Stimulated activated CD8-positive, alpha-beta memory T cell treated with anti-CD3 and anti-CD28 coated beads, Interleukin-4, amount 100 ng/mL, for 1 hour (primary cell): Measurements from ENCODE around the gene DNAJB8.

Experiments used
- DNase-seq, 2 donors: peaks; one replicate each; pipeline ENCODE4 v3.0.0-alpha.2; 2020; ENCODE audit warnings: low read depth in 2 of 2, low spot score in 1 of 2

The DNAJB8 gene

DNA sequence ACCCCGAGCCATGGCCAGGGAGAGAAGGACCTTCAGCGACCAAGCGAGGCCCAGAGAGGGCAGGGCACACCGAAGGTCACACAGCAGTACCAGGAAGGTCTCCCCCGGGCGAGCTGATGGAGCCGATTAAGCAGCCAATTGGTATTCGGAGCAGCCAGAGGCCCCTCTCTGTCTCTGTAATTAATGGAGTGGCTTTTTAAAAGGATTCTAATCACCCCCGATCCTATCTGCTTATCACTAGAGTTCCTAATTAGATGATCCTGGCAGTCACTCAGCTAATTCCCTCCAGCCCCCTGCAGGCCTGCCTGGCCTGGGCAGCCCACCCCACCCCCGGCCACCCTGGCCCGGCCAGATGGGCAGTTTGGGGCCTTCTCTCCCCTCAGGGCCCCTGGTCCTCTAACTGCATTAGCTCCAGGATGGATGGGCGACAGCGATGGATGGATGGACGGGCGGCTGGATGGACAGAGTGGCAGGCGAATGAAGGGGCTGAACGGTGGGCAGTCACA lies 1.6 kb upstream of the DNAJB8 start:
- no peak for DNase-seq

DNA sequence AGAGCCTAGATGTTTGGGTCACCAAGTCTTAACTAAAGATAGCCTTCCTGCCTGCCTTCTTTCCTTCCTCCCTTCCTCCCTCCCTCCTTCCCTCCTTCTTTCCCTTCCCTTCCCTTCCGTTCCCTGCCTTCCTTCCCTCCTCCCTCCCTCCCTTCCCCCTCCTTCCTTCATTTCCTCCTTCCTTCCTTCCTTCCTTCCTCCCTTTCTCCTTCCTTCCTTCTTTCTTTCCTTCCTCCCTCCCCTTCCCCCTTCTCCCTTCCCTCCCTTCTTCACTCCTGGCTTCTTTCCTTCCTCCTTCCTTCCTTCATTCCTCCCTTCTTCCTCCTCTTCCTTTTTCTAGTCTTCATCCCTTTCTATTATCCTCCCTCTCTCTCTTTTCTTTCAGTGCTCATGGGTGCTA lies 2.0 kb downstream of the DNAJB8 start:
- no peak for DNase-seq

DNA sequence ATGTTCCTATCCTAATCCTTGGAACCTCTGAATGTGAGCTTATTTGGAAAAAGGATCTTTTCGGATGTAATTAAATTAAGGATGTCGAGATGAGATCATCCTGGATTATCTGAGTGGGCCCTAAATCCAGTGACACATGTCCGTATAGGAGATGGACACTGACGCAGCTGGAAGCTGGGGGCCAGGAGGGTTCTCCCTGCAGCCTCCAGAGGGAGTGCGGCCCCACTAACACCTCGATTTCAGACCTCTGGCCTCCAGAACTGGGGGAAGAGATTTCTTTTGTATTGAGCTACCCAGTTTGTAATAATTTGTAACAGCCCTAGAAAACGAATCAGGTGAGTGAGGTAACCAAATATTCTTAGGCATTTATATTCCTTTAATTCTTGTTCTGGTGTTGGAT lies 2.5 kb downstream of the DNAJB8 start:
- no peak for DNase-seq

DNA sequence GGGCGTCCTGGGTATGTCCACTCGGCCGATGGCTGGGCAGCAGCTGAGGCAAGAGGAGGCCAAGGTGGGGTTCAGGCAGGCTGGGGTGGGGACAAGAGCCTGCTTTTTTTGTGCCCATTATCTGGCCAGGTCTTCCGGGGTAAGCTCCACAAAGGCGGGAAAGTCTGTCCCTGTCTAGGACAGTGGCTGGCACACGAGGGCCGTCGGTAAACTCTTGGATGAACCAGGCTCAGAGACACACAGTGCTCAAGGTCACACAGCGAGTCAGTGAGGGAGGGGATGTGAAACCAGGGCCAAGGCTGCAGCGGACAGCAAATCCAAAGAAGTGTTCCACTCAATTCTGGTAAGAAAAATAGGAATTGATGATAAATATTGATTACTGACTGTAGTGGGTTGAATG lies 2.9 kb downstream of the DNAJB8 start:
- DNase-seq, result no peak

DNA sequence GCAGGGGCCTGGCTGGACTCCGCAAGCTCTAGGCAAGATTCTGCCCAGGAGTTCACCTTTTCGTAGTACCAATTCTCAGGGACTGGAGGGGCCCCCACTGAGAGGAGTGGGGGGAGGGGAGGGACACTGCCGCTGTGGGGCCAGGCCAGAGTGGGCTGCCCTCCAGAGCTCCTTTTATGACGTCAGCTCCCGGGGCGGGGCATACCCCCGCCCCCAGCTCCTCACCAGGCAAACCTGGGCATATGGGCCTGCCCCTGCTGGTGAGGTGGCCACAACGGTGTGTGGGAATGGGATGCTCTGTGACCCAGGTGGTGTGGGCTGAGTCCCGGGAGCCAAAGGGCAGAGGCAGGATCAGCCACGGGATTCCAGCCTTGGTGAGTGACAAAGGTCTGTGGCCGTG lies 3.3 kb downstream of the DNAJB8 start:
- DNase-seq, result no peak

DNA sequence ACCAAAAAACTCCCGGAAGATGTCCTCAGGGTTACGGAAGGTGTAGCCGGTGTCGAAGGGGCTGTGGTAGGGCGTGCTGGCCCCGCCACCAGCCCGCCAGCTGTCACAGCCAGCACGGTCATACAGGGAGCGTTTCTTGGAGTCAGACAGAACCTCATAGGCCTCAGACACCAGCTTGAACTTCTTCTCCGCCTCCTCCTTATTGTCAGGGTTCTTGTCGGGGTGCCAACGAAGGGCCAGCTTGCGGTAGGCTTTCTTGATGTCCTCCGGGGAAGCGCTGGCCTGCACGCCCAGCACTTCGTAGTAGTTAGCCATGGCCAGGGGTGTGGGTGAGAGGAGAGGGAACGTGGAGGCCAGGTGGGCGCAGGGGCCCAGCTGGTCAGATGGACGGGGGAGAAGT lies 3.8 kb downstream of the DNAJB8 start:
- no peak for DNase-seq

DNA sequence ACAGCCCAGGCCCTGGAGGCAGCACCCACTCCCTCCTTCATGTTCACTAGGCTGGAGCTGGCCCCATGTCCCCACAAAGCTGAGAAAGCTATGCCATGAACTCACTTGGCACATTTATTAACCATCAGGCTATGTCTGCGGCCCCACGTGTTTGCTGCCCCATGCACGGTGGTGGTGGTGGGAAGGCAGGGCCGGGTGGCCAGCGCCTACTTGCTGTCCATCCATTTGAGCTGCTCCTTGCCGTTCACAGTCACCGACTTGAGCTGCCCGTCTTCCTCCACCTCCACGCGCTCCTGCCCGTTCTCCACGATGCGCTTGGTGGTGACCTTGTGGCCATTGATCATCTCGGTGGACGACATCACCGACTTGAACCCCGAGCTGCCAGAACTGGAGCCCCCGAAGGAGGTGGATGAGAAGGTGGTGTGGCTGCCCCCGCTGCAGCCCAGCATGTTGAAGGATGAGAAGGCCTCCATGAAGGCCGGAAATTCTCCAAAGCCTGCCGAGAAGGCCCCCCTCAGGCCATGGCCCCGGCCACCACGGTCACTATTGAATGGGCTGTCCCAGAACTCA lies 4.3 kb downstream of the DNAJB8 start:
- no peak for DNase-seq

DNA sequence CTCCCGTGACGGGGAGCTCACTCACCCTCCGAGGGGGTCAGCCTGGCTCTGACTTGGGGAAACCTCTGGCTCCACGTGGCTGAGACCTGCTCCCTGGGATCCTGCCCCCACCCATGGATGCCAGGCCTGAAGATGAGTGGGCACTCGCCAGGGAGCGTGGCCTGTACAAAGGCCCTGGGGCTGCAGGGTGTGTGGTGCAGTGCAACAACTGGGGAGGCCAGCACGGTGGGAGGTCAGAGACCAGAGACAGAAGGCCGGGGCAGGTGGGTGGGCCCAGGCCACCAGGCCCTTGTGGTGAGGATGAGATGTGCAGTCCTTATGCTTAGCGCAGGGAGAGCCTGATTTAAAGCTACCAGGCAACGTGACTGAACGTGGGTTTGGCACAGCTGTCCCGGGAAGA lies 5.0 kb downstream of the DNAJB8 start:
- no peak for DNase-seq

DNA sequence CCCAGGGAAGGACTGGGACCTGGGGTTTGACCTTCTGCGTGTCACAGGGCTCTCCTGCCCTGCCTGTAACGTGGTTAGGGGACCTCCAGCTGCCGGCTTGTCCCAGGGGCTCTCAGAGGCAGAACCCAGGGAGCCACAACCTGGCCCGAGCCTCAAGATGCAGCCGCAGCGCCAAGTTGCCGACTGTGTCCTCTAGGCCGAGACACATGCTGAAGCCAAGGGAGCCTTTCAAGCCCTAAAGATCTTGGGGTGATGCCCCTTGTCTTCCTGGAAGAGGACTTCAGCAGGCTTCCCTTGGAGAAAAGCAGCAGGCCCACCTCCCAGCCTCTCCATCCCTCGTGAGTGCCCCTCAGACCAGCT lies 7.2 kb downstream of the DNAJB8 start:
- DNase-seq, result no peak

DNA sequence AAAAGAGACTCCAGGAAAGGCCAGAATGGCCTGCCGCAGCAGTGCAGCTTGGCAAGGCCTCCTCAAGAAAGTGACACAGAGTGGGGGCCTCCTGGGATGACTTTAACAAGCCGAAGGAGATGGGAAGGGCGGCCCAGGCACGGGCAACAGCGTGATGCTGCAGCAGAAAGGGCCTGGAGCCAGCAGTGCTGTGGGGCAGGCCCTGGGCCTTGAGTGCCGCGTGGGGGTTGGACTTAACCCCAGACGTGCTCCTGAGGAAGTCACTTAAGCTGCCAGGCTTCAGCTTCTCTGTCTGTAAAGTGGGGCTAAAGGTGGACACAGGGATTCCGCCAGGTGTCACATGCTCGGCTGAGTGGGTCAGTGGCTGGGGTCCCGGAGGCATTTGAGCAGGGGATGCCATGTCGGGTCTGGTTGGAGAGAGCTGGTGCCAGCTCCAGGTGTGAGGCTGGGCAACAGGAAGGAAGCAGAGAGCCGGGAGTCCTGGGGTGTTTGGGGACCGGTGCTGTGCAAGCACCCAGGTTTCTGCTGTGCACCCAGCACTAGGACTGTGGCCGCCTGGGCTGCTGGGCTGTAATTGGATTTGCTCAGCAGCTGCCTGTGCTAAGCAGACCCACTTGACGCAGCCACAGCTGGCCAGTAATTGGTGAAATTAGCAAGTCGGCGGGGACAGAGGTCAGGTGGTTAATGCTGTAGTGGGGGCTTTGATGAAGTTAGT lies 7.8 kb downstream of the DNAJB8 start:
- DNase-seq, result no peak

DNA sequence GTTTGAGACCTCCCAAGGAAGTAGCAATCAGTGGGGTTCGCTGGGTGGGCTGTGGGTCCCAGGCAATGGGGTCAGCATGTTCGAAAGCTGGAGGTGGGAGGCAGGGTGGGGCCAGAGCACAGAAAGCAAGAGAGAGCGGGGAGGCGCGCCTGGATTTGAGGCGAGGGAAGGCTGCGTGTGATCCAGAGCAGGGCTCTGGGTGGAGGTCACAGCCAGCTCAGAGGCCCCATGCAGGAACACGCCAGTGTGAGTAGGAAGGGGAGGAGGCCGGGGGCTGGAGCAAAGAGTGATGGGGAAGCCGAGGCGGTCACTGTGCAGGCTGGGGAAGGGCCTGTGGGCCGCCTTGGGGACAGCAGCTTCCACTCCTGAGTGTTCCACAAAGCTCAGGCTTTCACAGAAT lies 8.8 kb downstream of the DNAJB8 start:
- DNase-seq, result no peak

DNA sequence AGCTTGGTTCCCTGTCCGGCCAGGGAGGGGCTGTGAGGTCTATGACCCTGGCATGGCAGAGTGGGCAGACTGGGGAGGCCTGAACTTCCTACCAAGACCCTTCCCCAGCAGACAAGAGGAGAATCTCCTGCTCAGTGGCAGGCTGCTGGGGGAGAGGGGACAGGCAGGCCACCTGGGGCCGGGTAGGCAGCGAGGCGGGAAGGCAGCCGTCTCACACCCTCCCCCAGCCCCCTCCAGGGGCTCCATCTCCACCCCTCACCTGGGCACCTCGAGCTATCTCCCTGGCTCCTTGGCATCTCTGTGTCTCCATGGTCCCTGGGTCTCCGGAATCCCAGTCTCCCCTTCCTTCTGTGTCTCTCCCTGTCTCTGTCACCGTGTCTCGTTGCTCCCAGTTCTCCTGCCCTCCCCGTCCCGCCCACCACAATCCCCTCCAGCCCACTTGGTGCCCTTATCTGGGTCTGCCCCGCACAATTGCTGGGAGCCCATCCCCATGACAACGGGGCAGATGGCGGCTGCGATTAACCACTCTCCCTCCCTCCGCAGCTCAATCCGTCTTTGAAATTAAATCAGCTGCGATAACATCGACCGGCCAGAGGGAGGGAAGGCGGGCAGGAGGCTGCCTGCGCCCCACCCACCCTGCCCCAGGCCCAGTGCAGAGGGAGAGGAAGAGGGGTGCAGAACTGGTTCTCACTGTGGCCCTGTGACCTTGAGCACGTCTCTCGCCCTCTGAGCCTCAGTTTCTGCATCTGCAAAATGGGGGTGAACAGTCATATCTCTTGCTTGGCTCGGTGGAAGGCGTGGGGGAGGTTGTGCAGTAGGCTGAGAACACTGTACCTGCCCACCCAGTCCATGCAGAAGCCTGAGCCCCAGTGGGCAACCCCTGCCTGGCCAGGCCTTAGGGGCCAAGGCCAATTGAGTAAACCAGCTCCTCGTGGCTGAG lies 9.6 kb downstream of the DNAJB8 start:
- no peak for DNase-seq

DNA sequence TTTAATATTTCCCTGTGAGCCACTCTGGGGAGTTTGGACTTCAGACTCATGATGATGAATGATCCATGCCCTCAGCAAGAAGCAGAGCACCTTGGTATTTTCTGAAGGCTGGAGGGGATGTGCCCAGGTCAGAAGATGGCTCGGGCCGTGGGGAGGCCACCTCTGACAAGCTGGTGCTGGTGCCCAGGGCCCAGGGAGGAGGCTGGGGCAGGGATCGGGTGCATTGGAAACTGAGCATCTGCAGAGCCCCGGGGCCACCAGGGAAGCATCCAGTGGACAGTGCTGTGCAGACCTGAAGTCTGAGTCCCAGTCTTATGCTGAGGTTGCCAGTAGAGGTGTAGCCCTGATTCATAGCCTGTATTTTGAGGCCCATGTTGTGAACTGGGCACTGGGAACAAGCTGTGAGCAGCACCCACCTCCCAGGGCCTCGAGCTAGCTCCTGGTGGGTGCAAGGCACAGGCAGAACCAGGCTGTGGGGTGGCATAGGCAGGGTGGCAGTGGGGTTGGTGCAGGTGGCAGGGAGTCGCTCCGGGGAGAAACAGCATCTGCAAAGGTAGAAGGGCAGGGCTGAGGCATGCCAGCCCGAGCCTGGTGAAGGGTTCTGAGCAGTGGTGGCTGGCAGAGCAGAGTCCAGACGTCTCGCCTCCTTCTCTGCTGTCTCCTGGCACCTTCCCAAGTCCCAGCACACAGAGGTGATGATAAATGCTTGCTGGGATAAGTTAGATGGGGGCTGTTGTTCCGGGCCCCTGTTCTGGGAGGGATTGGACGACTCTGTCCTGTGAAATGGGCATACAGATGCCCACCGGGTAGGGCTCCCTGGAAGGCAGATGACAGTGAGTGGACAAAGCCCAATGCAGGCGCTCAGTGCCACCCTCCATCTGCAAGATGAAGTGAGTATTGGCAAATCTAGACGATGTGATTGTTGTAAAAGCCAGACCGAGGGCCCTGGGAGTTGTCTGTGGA lies 10.6 kb downstream of the DNAJB8 start:
- DNase-seq, result no peak

DNA sequence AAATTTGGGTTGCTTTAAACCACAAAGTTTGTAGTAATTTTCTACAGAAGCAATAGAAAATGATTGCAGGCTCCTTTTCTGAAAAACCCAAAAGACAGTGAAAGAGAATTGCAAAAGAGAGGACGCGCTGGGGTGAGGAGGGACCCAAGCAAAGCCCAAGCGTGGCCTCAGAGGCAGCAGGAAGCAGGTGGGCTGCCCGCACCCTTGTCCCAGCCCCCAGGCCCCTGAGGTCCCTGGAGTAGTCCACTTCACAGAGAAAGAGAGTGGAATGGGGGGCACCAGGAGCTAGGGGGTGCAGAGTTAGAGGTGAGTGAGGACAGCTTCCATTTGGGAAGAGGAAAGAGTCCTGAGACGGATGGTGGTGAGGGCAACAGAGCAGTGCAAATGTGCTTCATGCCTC lies 11.6 kb downstream of the DNAJB8 start:
- DNase-seq, result no peak

DNA sequence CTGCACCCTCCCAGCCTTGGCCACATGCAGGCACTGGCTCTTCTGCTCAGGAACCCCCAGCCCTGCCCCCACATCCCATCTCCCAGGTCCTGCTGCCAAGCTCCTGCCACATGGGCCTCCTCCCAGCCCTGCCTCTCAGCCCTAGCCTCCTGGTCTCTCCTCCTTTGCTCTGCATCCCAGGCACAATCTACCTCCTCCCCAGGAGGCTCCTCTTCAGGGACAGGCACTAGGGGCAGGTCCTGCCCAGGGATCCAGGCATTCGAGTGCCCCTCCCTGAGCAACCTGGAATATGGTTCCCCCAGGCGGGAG lies 12.4 kb downstream of the DNAJB8 start:
- DNase-seq, result no peak

DNA sequence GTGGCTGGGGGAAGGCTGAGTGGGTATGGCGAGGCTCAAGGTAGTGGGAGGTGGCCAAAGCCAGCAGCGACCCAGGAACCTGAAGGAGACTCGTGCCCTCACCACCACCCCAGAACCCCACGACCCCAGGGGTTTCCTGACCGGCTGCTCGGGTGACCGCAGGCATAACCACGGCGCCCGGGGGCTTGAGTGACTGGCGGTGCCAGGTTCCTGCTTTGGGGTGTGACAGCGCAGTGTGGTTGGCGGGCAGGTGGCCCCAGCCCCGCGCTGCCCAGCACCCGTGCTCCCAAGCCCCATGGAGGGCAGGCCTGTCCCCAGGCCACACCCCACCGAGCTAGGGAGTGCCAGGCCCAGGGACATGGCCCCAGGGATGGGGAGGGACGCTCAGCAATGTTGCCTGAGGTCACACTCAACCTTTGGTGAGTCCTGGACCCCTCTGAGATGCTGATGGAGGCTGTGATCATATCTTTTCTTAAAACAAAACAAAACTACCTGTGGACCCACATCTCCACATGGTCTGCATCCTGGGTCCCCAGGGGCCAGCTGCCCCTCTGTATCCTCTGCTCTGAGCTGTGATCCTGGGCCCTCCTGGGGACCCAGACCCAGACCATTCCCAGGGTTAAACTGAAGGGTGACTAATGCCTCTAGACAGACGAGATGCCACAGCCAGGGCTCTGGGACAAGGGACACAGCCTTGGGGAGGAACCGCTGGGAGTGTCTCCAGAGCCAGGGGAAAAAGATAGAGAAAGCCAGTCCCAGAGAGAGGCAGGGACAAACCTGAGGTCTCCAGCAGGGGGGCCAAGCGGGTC lies 13.0 kb downstream of the DNAJB8 start:
- no peak for DNase-seq

DNA sequence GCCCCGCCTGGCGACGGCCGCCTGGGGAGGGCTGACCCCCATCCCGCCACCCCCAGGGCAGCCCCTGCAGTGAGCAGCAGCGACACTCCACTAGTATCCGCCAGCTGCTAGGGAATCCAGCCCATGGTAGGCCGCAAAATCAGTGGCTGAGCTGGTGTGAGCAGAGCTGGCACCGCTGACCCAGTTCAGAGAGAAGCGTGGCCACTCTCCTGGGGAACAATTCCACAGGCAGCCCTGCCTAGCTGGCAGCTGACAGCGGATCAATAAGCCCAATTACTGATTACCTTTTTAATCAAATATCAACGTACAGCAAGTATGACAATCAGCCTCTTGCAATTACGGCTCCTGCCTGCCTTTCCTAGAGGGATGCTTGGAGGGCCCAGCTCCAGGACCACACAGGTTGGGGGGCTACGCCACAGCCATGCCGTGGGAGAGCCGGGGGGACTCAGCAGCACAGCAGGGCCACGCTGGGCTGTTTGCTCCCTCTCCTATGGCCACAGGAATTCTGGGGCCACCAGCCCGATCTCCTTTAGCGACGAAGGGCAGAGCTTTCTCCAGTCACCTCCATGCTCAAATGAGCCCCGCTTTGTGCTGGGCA lies 13.9 kb downstream of the DNAJB8 start:
- no peak for DNase-seq

DNA sequence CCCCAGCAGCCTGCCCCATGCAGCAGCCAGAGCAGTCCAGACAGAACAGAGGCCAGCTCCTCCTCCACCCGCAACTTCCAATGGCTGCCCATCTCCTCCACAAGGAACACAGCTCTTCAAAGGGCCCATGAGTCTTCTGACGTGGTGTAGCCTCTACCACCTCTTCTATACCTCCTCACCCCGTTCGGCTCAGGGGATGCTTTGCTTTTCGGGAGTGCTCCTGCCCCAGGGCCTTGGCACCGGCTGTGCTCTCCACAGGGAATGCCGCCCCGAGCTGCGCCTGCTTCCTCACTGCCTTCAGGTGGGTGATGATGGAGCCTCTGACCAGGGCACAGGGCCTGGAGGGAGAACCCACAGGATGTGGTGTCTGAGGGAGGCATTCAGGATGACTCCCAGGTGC lies 14.6 kb downstream of the DNAJB8 start:
- DNase-seq, result no peak

DNA sequence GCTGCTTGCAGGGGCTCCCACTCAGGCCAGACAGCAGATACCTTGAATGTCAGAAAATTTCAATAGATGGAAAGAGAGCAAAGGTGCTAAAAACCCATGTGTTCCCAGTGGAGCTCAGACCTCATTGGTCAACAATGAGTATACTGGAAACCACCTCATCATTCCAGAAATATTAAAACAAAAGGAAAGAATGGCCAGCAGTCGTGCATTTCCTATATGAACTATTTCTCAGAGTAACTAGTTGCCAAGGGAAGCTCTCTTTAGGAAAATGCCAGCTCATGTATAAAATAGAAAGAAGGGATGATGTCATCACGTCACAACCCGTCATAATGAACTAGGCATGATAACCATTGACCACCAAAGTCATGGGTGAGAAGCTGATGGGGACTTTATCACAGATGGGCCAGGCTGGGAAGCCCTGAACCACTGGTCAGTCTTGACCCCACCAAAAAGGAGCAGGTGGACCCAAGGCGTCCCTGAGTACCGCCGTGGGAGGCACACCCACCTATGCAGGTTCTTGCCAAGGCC lies 17.5 kb downstream of the DNAJB8 start:
- DNase-seq, result no peak

DNA sequence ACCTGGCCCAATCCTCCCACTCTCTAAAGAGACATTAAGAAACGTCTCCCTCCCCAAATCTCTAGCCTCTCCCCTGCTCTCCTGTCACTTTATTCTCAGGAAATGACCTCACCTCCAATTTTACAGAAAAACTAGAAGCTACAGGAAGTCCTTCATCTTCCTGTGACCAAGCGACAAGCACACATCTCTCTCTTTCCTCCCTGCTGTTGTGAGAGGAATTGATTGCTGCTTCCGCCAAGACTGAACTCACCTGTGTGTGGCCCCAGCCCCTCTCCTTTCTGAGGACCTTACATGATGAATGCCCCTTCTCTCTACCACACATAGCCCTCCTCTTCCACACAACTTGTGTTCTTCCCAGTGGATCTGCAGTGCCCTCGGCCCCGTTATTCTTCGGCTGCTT lies 18.2 kb downstream of the DNAJB8 start:
- no peak for DNase-seq
